SH-SY5Y (cell line): ENCODE results near the gene EPB42.

Source experiments
- GATA2 ChIP-seq: IDR thresholded peaks from 2 replicates; pipeline ENCODE4 v1.6.1; 2011; ENCODE audit warnings: mild to moderate bottlenecking, low read depth, low read length
- GATA3 ChIP-seq: IDR thresholded peaks from 2 replicates; pipeline ENCODE4 v1.6.1; 2011; ENCODE audit warnings: low read depth, mild to moderate bottlenecking, low read length, moderate library complexity

Gene EPB42

DNA sequence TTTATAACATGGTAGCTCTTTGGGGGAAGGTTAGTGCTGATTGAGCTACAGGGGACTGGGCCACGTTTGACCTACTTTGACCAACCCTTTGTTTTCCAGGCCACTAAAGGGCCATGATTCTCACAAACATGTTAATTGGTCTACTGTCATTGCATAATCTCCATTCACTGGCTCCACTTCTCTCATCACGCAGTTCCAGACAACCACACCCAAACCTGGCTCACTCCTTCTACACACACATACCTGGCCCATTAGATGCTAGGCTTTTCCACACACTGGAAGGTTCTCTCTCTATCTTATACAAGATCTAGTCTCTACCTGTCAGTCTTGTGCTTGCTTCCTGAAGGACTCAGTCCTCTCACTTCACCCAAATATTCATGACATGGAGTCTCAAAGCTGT, 30.0 kb upstream of the EPB42 start:
- no peak for TF ChIP-seq GATA2
- TF ChIP-seq GATA3, result no peak

DNA sequence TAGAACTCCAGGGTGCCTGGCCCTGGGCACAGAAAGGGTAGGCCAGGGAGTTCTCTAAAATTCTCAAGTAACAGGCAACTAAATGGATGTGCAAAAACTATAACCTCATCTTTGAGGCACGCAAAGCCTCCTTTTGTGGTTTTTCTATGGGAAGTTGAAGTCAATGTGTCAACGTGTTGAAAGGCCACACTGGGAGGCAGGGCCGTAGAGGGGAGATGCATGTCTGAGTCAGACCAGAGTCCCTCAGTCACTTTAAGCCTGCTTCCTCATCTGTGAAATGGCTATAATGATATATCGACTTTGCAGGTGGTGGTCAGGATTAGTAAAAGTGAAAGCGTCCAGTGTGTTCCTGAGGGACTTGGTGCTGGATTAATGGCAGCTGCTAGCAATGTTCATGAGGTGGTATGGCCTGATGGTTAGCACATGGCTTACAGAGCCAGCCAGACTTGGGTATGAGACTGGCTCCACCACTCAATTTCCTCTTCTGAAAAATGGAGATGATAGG, 28.9 kb upstream of the EPB42 start:
- TF ChIP-seq GATA2 (no peak), GATA3 (no peak)

DNA sequence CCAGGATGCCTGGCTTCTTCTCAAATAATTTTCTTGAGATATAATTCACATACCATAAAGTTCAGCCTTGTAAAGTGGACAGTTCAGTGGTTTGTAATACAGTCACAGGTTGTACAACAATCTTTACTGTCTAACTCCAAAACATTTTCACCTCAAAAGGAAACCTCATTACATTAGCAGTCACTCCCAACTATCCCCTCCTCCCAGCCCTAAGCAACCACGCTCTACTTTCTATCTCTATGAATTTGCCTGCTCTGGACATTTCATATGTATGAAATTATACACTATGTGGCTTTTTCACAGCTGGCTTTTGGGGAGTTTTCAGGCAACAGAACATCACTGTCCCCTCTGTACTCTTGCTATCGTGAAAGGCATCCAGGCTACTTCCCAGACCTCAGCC, 28.4 kb upstream of the EPB42 start:
- TF ChIP-seq GATA3, result no peak
- TF ChIP-seq GATA2, result no peak

DNA sequence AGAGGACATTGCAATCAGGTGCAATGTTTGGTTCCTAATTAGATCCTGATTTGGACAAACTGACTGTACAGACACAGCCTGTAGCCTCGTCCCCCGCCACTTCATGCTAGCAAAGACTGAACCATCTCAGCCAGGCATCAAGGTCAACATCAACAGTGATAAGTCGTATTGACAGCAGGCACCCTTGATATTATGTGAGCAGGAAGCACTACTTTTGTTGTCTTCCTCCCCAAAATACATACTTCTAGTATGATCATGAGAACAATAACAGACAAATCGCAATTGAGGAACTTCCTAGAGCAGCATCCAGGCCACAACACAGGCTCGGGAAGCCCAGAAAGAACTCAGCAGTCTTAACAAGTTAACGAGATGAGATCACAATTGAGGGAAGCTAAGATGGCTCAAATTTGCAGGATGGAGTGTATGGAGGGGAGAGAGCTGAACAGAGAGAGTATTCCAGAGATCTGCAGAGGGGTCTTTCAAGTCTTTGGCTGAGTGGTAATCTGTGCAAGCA, 25.5 kb upstream of the EPB42 start:
- TF ChIP-seq GATA2, result no peak
- TF ChIP-seq GATA3, result no peak

DNA sequence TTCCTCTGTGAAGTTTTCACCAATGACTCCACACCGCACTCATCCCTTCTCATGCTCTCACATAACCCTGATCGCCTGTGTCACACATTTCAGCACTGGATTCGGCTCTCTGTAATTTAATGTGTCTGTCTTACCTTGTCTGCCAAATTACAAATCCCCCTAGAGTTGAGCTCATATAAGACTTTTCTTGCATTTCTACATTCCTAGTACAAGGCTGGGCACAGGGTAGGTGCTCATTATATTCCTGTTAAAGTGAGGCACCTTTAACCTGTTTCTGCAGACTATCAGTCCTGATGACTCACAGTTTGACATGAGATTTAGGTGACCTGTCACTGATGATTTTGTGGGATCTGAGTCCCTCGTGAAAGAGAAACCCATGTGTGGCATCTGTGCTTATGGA, 23.3 kb upstream of the EPB42 start:
- no peak for TF ChIP-seq GATA2
- no peak for TF ChIP-seq GATA3

DNA sequence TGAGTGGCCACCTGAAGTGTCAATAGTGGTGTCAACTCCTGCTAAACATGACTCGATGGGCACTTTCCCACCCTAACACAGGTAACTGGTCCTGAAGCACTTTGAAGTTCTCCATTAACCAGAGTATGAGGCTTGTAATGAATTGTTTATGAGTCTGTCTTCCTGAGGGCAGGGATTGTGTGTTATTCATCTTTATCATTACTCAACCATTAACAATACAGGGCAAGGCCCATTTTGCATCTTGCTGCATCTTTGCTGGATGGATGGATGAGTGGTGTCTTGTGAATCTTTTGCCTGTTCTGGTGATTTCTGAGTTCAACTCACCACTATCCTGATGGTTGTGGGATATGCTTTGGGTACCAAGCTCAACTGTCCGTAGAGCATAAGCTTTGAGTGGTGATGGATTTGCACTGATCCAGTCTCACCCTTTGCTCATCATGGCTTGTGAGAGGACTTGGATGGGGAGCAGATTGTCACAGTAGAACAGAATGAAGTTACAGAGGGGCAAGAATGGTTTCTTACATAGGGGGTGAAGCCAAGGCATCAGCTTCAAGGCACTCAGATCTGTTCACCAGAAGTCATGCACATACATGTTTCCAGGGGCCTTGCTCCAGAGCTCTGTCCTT, 22.3 kb upstream of the EPB42 start:
- TF ChIP-seq GATA2 (no peak), GATA3 (no peak)

DNA sequence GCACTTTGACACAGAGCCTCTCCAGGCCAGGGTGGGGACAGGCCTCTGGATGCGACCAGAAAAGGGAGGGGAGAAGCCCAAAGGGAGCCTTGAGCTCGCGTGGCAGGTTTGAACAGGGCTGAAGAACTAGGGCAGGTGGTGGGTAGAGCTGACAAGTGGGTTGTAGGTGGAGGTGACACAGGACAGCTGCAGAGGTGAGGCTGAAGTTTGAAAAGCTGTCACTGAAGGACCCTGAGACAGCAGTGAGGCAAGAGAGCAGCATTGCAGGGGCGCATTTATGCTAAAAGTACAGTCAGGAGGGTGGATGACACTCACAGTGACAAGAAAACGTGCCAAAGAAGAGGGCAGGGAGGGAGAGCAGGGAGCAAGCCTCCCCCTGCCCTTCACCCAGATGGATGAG, 21.8 kb upstream of the EPB42 start:
- TF ChIP-seq GATA2, result no peak

DNA sequence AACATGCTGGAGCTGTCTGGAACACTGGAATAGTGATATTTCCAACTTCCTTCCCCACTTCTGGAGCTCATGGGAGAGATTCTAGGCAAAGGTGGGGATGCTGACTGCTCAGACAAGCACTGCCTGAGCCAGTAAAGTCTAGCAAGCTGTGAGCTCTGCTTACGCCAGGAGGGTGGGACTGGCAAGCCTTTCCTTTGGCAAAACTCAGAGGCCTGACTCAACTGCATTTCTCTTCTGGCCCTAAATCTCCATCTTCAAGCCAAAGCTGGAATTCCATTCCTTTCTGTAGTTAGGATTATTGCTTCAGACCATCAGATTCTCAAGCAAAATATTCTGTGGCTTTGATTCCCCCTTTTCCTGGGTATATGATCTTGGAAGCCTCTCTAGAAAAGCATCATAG, 20.3 kb upstream of the EPB42 start:
- TF ChIP-seq GATA2, result no peak
- no peak for TF ChIP-seq GATA3

DNA sequence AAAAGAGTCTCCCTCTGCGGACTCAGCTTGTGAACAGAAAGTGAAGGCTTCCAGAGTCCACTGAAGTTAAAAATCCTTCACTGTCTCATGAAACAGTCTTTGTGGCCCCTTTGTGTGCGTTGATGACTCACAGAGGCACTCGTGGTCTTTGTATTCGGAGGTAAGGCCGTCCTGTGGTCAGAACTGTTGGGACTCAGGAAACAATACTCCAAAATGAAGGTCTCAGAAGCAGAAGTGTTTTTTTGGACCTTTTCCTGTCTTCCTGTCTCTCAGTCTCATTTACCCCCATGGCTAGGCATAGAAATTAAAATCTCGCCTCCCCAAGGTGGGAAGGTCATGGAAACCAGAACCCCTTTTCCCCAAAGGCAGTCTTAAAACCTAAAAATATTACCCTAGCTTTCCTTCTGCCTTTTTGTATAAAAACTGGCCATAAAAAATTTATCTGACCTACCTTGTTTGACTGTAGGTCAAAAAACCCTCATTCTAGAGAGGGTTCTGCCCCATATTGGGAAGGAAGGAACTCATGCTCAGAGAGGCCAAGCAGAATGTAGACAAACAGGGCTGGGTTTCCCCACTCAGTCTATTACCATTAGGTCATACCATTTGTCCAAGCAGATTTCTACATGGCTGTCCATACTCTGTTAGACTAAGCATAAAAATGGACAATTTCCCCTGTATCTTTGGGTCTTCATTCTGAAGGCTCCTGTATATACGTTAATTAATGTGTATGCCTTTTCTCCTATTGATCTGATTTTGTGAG, 19.1 kb upstream of the EPB42 start:
- TF ChIP-seq GATA3 (no peak), GATA2 (no peak)

DNA sequence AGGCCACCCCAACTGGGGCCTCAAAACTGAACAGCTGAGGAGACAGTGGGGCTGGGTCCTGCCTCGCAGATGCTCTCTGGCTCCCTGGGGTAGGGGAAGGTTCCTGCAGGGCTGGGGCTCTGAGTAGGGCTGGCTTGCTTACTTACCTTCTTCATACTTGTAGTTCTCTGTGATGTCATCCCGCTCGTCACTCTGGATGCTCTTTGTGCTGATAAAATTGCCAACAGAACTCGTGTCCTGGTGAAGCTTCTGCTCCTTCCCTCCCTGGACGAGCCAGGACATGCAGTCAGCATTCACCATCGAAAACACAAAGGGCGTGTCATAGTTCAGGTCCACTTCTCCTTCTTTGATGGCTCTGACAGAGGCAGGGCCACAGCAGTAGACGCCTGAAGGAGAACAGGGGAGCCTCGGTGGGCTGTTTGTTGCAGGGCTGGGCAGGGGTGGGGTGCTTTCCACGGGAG, 17.9 kb upstream of the EPB42 start:
- no peak for TF ChIP-seq GATA3
- TF ChIP-seq GATA2, result no peak

DNA sequence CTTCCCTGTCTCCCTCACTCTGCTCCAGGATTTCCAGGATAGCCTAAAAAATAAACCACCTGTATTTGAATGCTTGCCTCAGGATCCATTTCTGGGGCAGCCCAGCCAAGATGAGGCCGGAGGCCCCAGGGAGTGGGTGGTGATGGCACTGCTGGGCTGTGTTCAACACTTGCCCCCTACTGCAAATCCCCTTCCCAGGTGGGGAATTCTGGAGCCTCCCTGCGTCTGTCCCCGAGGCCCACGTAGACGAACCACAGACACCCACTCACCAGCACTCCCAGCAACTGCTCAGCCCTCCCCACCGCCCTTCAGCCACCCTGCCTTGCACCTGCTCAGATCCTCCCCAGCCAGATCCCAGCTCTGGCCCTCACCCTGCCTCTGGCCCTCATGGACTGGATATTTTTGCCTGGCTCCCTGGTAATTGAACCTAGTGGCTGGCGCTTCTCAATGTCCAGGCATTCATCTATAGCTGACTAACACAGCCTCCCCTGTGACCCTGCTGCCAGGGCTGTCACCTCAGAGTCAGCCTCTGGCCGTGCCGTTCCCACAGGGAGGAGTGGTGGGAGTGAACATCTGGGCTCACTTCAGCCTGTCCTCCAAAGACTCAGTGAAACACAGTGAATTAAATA, 17.1 kb upstream of the EPB42 start:
- TF ChIP-seq GATA2 (no peak), GATA3 (no peak)

DNA sequence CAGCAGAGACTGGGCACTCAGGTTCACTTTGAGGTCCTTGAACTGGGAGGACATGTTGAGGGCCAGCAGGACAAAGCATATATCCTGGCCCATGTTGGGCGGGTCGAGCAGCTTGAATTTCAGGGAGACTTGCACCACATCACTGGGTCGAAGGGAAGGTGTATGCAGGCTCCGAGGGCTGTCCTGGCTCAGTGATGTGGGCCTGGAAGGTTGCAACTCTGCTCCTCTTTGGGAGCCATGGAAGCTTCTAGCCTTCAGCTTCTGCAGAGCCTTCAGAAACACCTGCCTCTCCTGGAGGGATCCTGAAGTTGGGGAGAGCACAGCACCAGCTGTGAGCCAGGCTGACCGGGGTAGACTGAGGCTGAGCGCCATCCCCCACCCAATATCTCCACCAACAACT, 14.7 kb upstream of the EPB42 start:
- TF ChIP-seq GATA2 (no peak), GATA3 (no peak)

DNA sequence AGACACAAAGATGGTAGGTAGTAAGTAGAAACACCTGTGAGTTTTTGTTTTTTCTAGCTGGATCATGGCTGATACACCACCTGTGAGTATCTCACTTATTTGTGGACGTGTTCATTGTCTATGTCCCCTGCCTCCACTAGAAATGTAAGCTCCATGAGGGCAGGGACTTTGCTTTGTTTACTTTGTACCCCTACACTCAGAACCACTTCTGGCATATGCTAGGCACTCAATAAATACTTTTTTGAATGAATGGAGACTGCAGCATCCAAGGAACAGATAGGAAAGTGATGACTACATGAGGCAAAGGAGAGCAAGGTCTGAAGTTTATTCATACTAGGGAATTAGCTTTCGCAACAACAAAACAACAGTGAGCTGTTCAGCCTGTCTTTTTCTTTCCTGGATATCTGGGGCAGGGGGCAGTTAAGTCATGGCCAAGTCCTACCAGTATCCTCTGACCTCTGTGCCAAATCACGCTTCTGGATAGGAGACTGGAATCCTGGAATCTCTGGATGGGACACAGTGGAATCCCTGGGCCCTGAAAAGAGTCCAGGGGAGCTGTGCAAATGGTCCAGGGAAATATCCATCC, 11.6 kb upstream of the EPB42 start:
- TF ChIP-seq GATA3, result no peak
- no peak for TF ChIP-seq GATA2

DNA sequence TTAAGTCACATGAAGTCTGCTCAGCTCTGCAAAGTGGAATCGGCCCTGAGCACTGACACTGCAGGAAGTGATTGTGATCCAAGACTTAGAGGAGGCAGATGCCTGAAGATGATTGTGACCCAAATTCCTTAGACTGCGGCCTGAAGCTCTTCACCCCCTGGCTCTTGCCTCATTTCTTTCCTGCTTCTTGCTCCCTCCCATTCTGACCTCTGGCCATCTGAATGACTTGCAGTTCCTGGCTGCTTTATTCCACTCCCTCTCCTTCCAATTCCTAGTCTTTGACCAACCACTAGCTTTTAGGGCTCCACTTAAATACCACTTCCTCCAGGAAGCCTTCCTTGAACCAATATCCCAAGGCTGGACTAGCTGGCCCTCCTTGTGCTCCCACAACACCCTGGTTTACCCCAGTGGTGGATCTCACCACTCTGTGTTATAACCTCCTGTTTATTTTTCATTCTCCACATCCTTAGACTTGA, 9.9 kb upstream of the EPB42 start:
- TF ChIP-seq GATA2 (no peak), GATA3 (no peak)

DNA sequence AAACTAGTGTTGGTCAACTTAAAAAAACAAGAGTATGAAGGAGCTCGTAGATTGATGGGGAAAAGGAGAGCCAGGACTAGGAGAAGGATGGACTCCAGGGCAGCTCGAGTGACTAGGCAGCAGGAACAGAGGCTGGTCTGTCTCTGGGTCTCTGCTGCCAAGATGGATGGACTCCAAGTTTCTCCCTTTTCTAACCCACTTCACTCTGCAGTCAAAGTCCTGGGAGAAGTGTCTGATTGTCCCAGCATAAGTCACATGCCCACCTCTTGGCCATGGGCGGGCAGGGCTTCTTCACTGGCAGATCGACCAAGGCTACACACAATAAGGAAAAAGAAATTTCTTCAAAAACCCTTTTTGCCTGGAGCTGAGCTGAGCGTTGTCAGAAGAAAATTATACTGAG, 9.2 kb upstream of the EPB42 start:
- TF ChIP-seq GATA3 (no peak), GATA2 (no peak)
